Measurements from ENCODE around the gene ATP2C2. TPM values are rescaled to one million over a fixed set of nuclear protein-coding genes. Genes with fewer than 3 reads are reported as not detected.

Gene ATP2C2
- polyA plus RNA-seq, 3 donors = 0.52 to 1.8 (median 0.98) TPM

- peak in 1 of 11 donors; percentile 40 for DNase-seq (ENCODE audit: extremely low read depth in 1 of 11, low read depth in 9 of 11, low spot score in 4 of 11)
Observed at GRCh38 chr16:84358601-84359295, 9.6 kb upstream of the ATP2C2 start.

GRCh38 chr16:84359326-84359725, 9.0 kb upstream of the ATP2C2 start:
- DNase-seq (ENCODE audit: extremely low read depth in 1 of 11, low read depth in 9 of 11, low spot score in 4 of 11) = no peak

- no peak for DNase-seq (ENCODE audit: extremely low read depth in 1 of 11, low read depth in 9 of 11, low spot score in 4 of 11)
Observed at GRCh38 chr16:84360170-84360569, 8.2 kb upstream of the ATP2C2 start.

- DNase-seq (ENCODE audit: extremely low read depth in 1 of 11, low read depth in 9 of 11, low spot score in 4 of 11) = no peak
Observed at GRCh38 chr16:84360748-84361147, 7.6 kb upstream of the ATP2C2 start.

GRCh38 chr16:84361546-84361945, 6.8 kb upstream of the ATP2C2 start:
- DNase-seq (ENCODE audit: extremely low read depth in 1 of 11, low read depth in 9 of 11, low spot score in 4 of 11) = no peak

- DNase-seq (ENCODE audit: extremely low read depth in 1 of 11, low read depth in 9 of 11, low spot score in 4 of 11) = no peak
Observed at GRCh38 chr16:84362471-84362941, 5.8 kb upstream of the ATP2C2 start.

GRCh38 chr16:84366208-84366607, 2.1 kb upstream of the ATP2C2 start:
- DNase-seq (ENCODE audit: extremely low read depth in 1 of 11, low read depth in 9 of 11, low spot score in 4 of 11) = no peak

- DNase-seq (ENCODE audit: extremely low read depth in 1 of 11, low read depth in 9 of 11, low spot score in 4 of 11) = no peak
Observed at GRCh38 chr16:84367297-84367680, 1.0 kb upstream of the ATP2C2 start.

GRCh38 chr16:84367750-84368307, 509 bp upstream of the ATP2C2 start:
- peak in 1 of 11 donors; percentile 13 for DNase-seq (ENCODE audit: extremely low read depth in 1 of 11, low read depth in 9 of 11, low spot score in 4 of 11)

GRCh38 chr16:84369105-84369504, 767 bp downstream of the ATP2C2 start:
- no peak for DNase-seq (ENCODE audit: extremely low read depth in 1 of 11, low read depth in 9 of 11, low spot score in 4 of 11)

- DNase-seq (ENCODE audit: extremely low read depth in 1 of 11, low read depth in 9 of 11, low spot score in 4 of 11) = no peak
Observed at GRCh38 chr16:84369938-84370627, 1.7 kb downstream of the ATP2C2 start.

- DNase-seq (ENCODE audit: extremely low read depth in 1 of 11, low read depth in 9 of 11, low spot score in 4 of 11) = no peak
Observed at GRCh38 chr16:84370723-84371552, 2.6 kb downstream of the ATP2C2 start.

- no peak for DNase-seq (ENCODE audit: extremely low read depth in 1 of 11, low read depth in 9 of 11, low spot score in 4 of 11)
Observed at GRCh38 chr16:84371553-84371865, 3.2 kb downstream of the ATP2C2 start.

- DNase-seq (ENCODE audit: extremely low read depth in 1 of 11, low read depth in 9 of 11, low spot score in 4 of 11) = no peak
Observed at GRCh38 chr16:84373907-84374489, 5.7 kb downstream of the ATP2C2 start.

GRCh38 chr16:84378099-84378498, 9.8 kb downstream of the ATP2C2 start:
- DNase-seq (ENCODE audit: extremely low read depth in 1 of 11, low read depth in 9 of 11, low spot score in 4 of 11) = no peak

GRCh38 chr16:84378567-84378966, 10.2 kb downstream of the ATP2C2 start:
- no peak for DNase-seq (ENCODE audit: extremely low read depth in 1 of 11, low read depth in 9 of 11, low spot score in 4 of 11)

GRCh38 chr16:84379008-84379708, 10.8 kb downstream of the ATP2C2 start:
- no peak for DNase-seq (ENCODE audit: extremely low read depth in 1 of 11, low read depth in 9 of 11, low spot score in 4 of 11)

GRCh38 chr16:84379709-84380362, 11.5 kb downstream of the ATP2C2 start:
- no peak for DNase-seq (ENCODE audit: extremely low read depth in 1 of 11, low read depth in 9 of 11, low spot score in 4 of 11)
